AG04450 (cell line): ENCODE measurements around the gene TTC9C. TPM values are rescaled to one million over a fixed set of nuclear protein-coding genes. Genes with fewer than 3 reads are reported as not detected.
"Not testable (repeated sequence)": the region's sequence is repeated elsewhere in the genome, so short reads cannot be mapped to it uniquely, and the experiment has no call there.

Source experiments
- CTCF ChIA-PET: fragments of 300-600, 350-600 bp; formaldehyde crosslinking; extraction: SDS; loops from one replicate; lab custom pipeline; 2022; ENCODE audit warnings: antibody characterized with exemption, inconsistent platforms; lab: Charles Lee
- POLR2A ChIA-PET: fragments of 350-600 bp; formaldehyde crosslinking; extraction: SDS; loops from one replicate; lab custom pipeline; 2021; ENCODE audit warnings: antibody characterized with exemption, inconsistent platforms; lab: Yijun Ruan, JAX
- DNase-seq: peaks from one replicate; pipeline ENCODE4 v3.0.0-alpha.2; 2011; ENCODE audit warnings: low read depth, low spot score
- H3K27ac ChIP-seq: one replicate; pipeline ENCODE4 v1.5.1; 2012; ENCODE audit warnings: low read depth, low read length, control low read depth
- H3K27me3 ChIP-seq: one replicate; pipeline ENCODE4 v1.6.0; 2012; ENCODE audit warnings: low read length; ENCODE audit not compliant: control insufficient read depth, insufficient read depth
- H3K4me3 ChIP-seq: 2 replicates; pipeline ENCODE4 v1.5.1; 2011; ENCODE audit warnings: mild to moderate bottlenecking, low read depth, low read length, control low read depth
- H3K9me3 ChIP-seq: 2 replicates; pipeline ENCODE4 v1.5.1; 2012; ENCODE audit warnings: low read length; ENCODE audit not compliant: control insufficient read depth, insufficient read depth
- polyA plus RNA-seq: library from polyadenylated mRNA; depleted of rRNA; stranded (reverse); fragments of >200 nt; gene quantifications from 2 replicates; pipeline ENCODE4 v1.2.3, GENCODE V29; 2011
- TF ChIP-seq, protein P1 (sequence below): IDR thresholded peaks from 2 replicates; pipeline ENCODE4 v1.5.1; 2011; ENCODE audit warnings: low read depth, low read length, control low read depth, inconsistent platforms

TTC9C gene
- polyA plus RNA-seq, 1 experiment = 32.5 TPM

DNA sequence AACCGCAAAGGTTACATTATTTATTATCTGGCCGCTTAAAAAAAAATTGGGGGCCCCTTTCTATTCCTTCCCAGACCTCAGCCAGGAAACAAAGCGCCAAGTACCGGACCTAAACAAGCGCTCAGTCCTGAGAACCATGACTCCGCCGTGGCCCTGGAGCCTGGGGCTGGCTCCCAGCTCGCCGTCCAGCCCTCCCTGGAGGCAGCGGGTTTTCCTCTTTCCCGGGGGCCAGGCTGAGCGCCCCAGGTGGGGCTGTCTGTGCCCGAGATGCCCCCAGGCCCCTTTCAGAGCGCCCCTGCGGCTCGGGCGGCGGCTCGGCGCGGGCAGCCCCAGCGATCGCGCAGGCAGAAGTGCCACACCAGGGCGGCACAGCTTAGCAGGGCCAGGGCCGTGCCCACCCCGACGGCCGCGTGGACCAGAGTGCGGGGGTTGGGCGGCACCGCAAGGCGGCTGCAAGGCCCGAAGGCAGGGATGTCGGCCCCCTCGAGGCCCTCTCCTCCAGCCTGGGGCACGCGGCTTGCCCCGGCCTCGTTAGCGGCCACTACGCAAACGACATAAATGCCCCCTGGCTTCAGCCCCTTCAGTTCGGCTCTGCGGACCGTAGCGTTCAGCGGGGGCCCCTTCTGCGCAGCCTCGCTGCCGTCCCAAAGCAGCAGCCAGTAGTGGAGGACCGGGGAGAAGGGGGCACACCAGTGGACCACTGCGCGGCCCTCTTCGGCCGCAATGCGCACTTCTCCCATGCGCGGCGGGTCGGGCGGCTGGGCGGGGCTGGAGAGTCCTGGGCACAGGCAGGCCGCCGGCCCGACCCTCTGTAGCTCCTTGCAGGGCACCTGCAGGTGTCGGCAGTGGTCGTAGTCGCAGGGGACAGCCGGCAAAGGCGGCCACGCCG, 40.5 kb upstream of the TTC9C start:
- peak overlapping the region; percentile 1; the same call in 1 of the 2 replicates for H3K4me3 ChIP-seq
- ChIA-PET CTCF (no interaction called here), POLR2A (interaction anchor here (3.4 kb wide), 1 partner anchor 22 kb away, joined by 35 read pairs; the partner anchor contains the start of genes C11orf98 and CSKMT)

DNA sequence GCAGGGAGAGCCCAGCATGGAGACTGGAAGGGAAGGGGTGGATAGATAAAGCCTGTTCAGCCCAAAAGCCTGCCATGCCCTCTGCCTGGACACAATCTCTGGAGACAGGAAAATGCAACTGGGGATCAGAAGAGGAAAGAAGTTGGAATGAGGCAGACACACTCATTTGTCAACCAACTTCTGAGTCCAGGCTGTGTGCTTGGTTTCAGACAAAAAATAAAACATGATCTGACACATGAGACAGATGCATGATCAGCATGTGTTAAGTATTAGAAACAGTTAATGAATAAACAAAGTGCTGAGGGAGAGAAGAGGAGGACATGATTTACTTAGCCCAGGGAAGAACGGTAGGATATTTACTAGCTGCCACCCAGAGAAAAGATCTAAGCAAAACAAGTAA, 39.8 kb upstream of the TTC9C start:
- ChIA-PET CTCF (interaction anchor here (2.7 kb wide), 1 partner anchor 8 kb away, joined by 31 read pairs; no protein-coding TSS in a partner anchor), POLR2A (interaction anchor here (1.3 to 3.4 kb wide), 9 partner anchors 7 to 153 kb away, joined by 5 to 35 read pairs (median 13); partner anchors contain the start of genes C11orf98, CSKMT, INTS5 and LBHD1)
- no peak for DNase-seq

More for the DNA sequence above, 40.5 kb upstream of the TTC9C start:
- DNase-seq = no peak
- no peak overlapping the region for H3K27ac ChIP-seq
- no peaks in the 10 kb centered on the region for H3K9me3 ChIP-seq
- H3K27me3 ChIP-seq = no peaks in the 10 kb centered on the region
- TF ChIP-seq, protein P1, sequence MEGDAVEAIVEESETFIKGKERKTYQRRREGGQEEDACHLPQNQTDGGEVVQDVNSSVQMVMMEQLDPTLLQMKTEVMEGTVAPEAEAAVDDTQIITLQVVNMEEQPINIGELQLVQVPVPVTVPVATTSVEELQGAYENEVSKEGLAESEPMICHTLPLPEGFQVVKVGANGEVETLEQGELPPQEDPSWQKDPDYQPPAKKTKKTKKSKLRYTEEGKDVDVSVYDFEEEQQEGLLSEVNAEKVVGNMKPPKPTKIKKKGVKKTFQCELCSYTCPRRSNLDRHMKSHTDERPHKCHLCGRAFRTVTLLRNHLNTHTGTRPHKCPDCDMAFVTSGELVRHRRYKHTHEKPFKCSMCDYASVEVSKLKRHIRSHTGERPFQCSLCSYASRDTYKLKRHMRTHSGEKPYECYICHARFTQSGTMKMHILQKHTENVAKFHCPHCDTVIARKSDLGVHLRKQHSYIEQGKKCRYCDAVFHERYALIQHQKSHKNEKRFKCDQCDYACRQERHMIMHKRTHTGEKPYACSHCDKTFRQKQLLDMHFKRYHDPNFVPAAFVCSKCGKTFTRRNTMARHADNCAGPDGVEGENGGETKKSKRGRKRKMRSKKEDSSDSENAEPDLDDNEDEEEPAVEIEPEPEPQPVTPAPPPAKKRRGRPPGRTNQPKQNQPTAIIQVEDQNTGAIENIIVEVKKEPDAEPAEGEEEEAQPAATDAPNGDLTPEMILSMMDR = no peak

DNA sequence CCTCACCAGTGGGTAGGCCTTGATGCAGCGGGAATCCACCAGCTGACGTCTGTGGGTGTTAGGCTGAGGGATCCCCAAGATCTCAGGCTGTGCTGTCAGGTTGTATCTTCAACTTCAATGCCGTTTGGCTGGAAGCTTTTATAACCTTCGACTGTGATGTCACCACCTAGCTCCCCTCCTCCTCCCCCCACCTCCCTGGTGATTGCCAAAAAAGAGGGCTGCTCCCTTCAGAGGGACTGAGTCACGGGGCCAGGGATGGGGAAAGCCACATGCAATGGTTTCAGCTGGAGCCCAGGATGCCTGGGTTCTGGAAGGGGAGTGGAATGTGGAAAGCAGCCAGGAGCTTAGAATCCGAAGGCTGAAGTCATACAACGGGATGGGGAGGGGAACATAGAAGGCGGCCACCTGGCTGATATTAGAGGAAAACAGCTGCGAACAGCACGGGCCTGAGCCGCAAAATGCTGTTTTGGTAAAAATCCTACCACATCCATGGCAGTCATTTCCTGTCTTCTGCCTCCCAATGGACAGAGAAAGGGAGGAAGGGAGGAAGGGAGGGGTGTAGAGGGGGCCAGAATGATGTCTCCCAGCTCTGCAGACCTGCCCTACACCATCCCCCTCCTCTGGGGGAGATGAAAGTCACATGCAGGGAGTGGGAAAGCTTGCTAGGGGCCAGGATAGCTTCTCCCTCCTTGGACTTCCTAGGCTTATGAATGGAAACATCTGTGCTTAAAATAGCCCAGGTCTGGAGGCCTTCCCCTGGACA, 38.7 kb upstream of the TTC9C start, which contains the start of gene LRRN4CL:
Gene LRRN4CL, minus strand, starts transcription at position 110 of the 763 bp plus-strand sequence. CDS start 1,022 bp downstream, outside the sequence.
- CTCF ChIA-PET = interaction anchor here (0.5 to 2.7 kb wide), 6 partner anchors 9 to 313 kb away, joined by 3 to 31 read pairs (median 4); partner anchors contain the start of gene LBHD1

More for the DNA sequence above, 39.8 kb upstream of the TTC9C start:
- TF ChIP-seq, protein P1 = no peak
- no peaks in the 10 kb centered on the region for H3K27me3 ChIP-seq
- peak overlapping the region; percentile 92 for H3K27ac ChIP-seq
- no peaks in the 10 kb centered on the region for H3K9me3 ChIP-seq
- peak overlapping the region; percentile 10; the same call in 1 of the 2 replicates for H3K4me3 ChIP-seq

DNA sequence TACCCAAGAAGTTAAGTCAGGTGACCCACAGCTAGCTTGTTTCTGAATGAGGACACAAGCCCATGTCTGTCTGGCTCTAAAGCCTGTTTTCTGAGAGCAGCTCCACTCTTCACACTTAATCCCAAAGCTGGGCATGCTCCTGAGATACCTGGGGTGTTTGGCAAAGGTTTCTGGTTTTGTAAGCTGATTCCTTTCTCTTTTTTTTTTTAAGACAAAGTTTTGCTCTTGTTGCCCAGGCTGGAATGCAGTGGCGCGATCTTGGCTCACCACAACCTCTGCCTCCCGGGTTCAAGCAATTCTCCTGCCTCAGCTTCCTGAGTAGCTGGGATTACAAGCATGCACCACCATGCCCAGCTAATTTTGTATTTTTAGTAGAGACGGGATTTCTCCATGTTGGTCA, 34.7 kb upstream of the TTC9C start:
- ChIA-PET POLR2A (interaction anchor here (2.7 kb wide), 1 partner anchor 28 kb away, joined by 21 read pairs; the partner anchor contains the start of genes C11orf98 and CSKMT), CTCF (interaction anchor here (0.6 to 4.3 kb wide), 14 partner anchors 8 to 312 kb away, joined by 3 to 36 read pairs (median 5); partner anchors contain the start of genes C11orf98 and CSKMT)
- not testable (repeated sequence) for H3K27ac ChIP-seq, H3K27me3 ChIP-seq, H3K9me3 ChIP-seq, H3K4me3 ChIP-seq, DNase-seq

More for the DNA sequence above, 38.7 kb upstream of the TTC9C start, which contains the start of gene LRRN4CL:
- peak; percentile 85 for DNase-seq
- H3K4me3 ChIP-seq = peak within 1 kb of the TSS; percentile 48
- POLR2A ChIA-PET = interaction anchor here (0.5 to 3.4 kb wide), 21 partner anchors 9 to 862 kb away, joined by 3 to 35 read pairs (median 7); partner anchors contain the start of genes B3GAT3, C11orf98, CSKMT and EEF1G
- H3K27me3 ChIP-seq = no peaks in the 10 kb centered on the region
- TF ChIP-seq, protein P1 = no peak
- H3K27ac ChIP-seq = peak within 1 kb of the TSS; percentile 92
- no peaks in the 10 kb centered on the region for H3K9me3 ChIP-seq
